ENCODE data around the gene SPHK1.

SPHK1 gene

DNA sequence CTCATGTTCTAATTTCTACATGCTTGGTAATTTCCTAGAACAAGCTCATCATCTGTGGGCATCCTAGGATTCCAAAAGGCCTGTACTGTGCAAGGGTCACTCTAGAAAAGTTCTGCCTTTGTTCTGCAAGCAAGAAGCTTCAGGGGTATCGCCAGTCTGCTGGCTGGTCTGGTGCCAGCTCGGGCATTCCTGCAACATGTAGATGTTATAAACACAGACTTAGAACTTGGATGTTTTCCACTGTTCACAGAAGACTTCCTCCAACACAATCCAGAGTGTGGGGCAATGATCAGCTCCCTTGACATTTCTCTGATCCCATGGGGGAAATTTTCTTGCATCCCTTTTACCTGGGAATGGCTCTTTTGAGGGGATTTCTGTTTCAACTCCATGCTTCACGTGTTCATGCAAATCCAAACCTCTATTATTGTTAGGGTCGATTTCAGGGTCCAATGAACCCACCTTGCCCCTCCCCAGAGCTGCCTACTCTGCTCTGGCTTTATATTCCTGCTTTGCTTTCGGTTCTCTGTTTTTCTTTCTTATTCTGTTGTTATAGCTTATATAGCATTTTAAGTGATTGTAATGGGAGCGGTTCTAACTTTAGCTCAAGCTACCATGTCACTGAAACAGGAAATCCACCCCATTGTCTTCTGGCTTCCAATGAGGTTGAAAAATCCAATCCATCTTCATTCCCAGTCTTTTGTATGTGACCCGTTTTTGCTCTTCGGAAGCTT lies 43.3 kb downstream of the SPHK1 start:
- no peak for TF ChIP-seq CTCF (conservative IDR thresholded peaks at IDR 0.05; ENCODE audit: low read depth, low read length)
- DNase-seq (ENCODE audit: low read depth) = no peak

GRCh38 chr17:76428511-76428910 lies 44.1 kb downstream of the SPHK1 start:
- TF ChIP-seq CTCF (conservative IDR thresholded peaks at IDR 0.05; ENCODE audit: low read depth, low read length) = no peak

More for the DNA sequence above, 43.3 kb downstream of the SPHK1 start:
- H3K4me3 ChIP-seq (ENCODE audit: low read length) = no peak overlapping the region

GRCh38 chr17:76431509-76431908 lies 47.1 kb downstream of the SPHK1 start:
- TF ChIP-seq CTCF (conservative IDR thresholded peaks at IDR 0.05; ENCODE audit: low read depth, low read length) = no peak
- no peak for DNase-seq (ENCODE audit: low read depth)
- no peak overlapping the region for H3K4me3 ChIP-seq (ENCODE audit: low read length)

More at GRCh38 chr17:76428511-76428910, 44.1 kb downstream of the SPHK1 start:
- DNase-seq (ENCODE audit: low read depth) = no peak
- no peak overlapping the region for H3K4me3 ChIP-seq (ENCODE audit: low read length)

- no peak for DNase-seq (ENCODE audit: low read depth)
- no peak for TF ChIP-seq CTCF (conservative IDR thresholded peaks at IDR 0.05; ENCODE audit: low read depth, low read length)
- H3K4me3 ChIP-seq (ENCODE audit: low read length) = no peak overlapping the region
Observed at GRCh38 chr17:76432004-76432403, 47.6 kb downstream of the SPHK1 start.

- TF ChIP-seq CTCF (conservative IDR thresholded peaks at IDR 0.05; ENCODE audit: low read depth, low read length) = peak; percentile 45
- no peak overlapping the region for H3K4me3 ChIP-seq (ENCODE audit: low read length)
- DNase-seq (ENCODE audit: low read depth) = no peak
Observed at GRCh38 chr17:76432712-76433336, 48.4 kb downstream of the SPHK1 start.

- no peak overlapping the region for H3K4me3 ChIP-seq (ENCODE audit: low read length)
- no peak for DNase-seq (ENCODE audit: low read depth)
- no peak for TF ChIP-seq CTCF (conservative IDR thresholded peaks at IDR 0.05; ENCODE audit: low read depth, low read length)
Observed at GRCh38 chr17:76433693-76434092, 49.3 kb downstream of the SPHK1 start.

GRCh38 chr17:76434870-76435269 lies 50.5 kb downstream of the SPHK1 start:
- no peak for DNase-seq (ENCODE audit: low read depth)
- TF ChIP-seq CTCF (conservative IDR thresholded peaks at IDR 0.05; ENCODE audit: low read depth, low read length) = no peak
- no peak overlapping the region for H3K4me3 ChIP-seq (ENCODE audit: low read length)
